Measurements from ENCODE around the gene ZNF511.
"Not testable (repeated sequence)": the region's sequence is repeated elsewhere in the genome, so short reads cannot be mapped to it uniquely, and the experiment has no call there.

The ZNF511 gene

GRCh38 chr10:133308421-133309099, at the start of gene ZNF511, which contains the start of gene TUBGCP2:
TSS of gene ZNF511 (plus strand) at chr10:133308914. CDS start at chr10:133308944, 30 bp downstream.
TSS of gene TUBGCP2 (minus strand) at chr10:133308872. CDS start at chr10:133302941, 5,931 bp downstream.
- peak within 1 kb of the TSS; percentile 68 for H3K4me3 ChIP-seq (ENCODE audit: low read length)
- no peaks in the 10 kb centered on the region for H3K9me3 ChIP-seq (ENCODE audit: control insufficient read depth, low read length)
- H3K9ac ChIP-seq (ENCODE audit: low read length) = peak within 1 kb of the TSS; percentile 88
- H3K36me3 ChIP-seq (ENCODE audit: control insufficient read depth, insufficient read depth, low read length) = no peaks in the 10 kb centered on the region
- H3K27me3 ChIP-seq (ENCODE audit: control insufficient read depth, insufficient read depth, low read length) = no peaks in the 10 kb centered on the region
- peaks cover 27% of the 10 kb centered on the region for H3K4me1 ChIP-seq (ENCODE audit: control insufficient read depth, insufficient read depth, low read length)

GRCh38 chr10:133259602-133259989, 49.1 kb upstream of the ZNF511 start:
- Histone ChIP-seq H3K9me3 (ENCODE audit: control insufficient read depth, low read length) (no peaks in the 10 kb centered on the region), H3K4me1 (ENCODE audit: control insufficient read depth, insufficient read depth, low read length) (peaks cover 67% of the 10 kb centered on the region), H3K27me3 (ENCODE audit: control insufficient read depth, insufficient read depth, low read length) (no peaks in the 10 kb centered on the region), H3K4me3 (ENCODE audit: low read length) (no peak overlapping the region), H3K9ac (ENCODE audit: low read length) (no peak overlapping the region), H3K36me3 (ENCODE audit: control insufficient read depth, insufficient read depth, low read length) (no peaks in the 10 kb centered on the region)

GRCh38 chr10:133260895-133261725, 47.6 kb upstream of the ZNF511 start:
- H3K4me3 ChIP-seq (ENCODE audit: low read length) = peak overlapping the region; percentile 31
- H3K27me3 ChIP-seq (ENCODE audit: control insufficient read depth, insufficient read depth, low read length) = no peaks in the 10 kb centered on the region
- peak overlapping the region; percentile 77 for H3K9ac ChIP-seq (ENCODE audit: low read length)
- H3K9me3 ChIP-seq (ENCODE audit: control insufficient read depth, low read length) = no peaks in the 10 kb centered on the region
- H3K36me3 ChIP-seq (ENCODE audit: control insufficient read depth, insufficient read depth, low read length) = no peaks in the 10 kb centered on the region
- H3K4me1 ChIP-seq (ENCODE audit: control insufficient read depth, insufficient read depth, low read length) = peaks cover 69% of the 10 kb centered on the region

- H3K4me3 ChIP-seq (ENCODE audit: low read length) = no peak overlapping the region
- H3K9me3 ChIP-seq (ENCODE audit: control insufficient read depth, low read length) = no peaks in the 10 kb centered on the region
- peaks cover 69% of the 10 kb centered on the region for H3K4me1 ChIP-seq (ENCODE audit: control insufficient read depth, insufficient read depth, low read length)
- no peaks in the 10 kb centered on the region for H3K36me3 ChIP-seq (ENCODE audit: control insufficient read depth, insufficient read depth, low read length)
- peak overlapping the region; percentile 77 for H3K9ac ChIP-seq (ENCODE audit: low read length)
- H3K27me3 ChIP-seq (ENCODE audit: control insufficient read depth, insufficient read depth, low read length) = no peaks in the 10 kb centered on the region
These were observed 46.9 kb upstream of the ZNF511 start for GRCh38 chr10:133261726-133262325.

- H3K4me3 ChIP-seq (ENCODE audit: low read length) = no peak overlapping the region
- H3K9me3 ChIP-seq (ENCODE audit: control insufficient read depth, low read length) = no peaks in the 10 kb centered on the region
- H3K27me3 ChIP-seq (ENCODE audit: control insufficient read depth, insufficient read depth, low read length) = no peaks in the 10 kb centered on the region
- no peak overlapping the region for H3K9ac ChIP-seq (ENCODE audit: low read length)
- H3K4me1 ChIP-seq (ENCODE audit: control insufficient read depth, insufficient read depth, low read length) = peaks cover 62% of the 10 kb centered on the region
- H3K36me3 ChIP-seq (ENCODE audit: control insufficient read depth, insufficient read depth, low read length) = no peaks in the 10 kb centered on the region
These were observed 46.0 kb upstream of the ZNF511 start for GRCh38 chr10:133262696-133263095.

GRCh38 chr10:133263674-133264073, 45.0 kb upstream of the ZNF511 start:
- H3K4me3 ChIP-seq (ENCODE audit: low read length) = no peak overlapping the region
- no peaks in the 10 kb centered on the region for H3K36me3 ChIP-seq (ENCODE audit: control insufficient read depth, insufficient read depth, low read length)
- H3K9ac ChIP-seq (ENCODE audit: low read length) = no peak overlapping the region
- peaks cover 52% of the 10 kb centered on the region for H3K4me1 ChIP-seq (ENCODE audit: control insufficient read depth, insufficient read depth, low read length)
- no peaks in the 10 kb centered on the region for H3K9me3 ChIP-seq (ENCODE audit: control insufficient read depth, low read length)
- no peaks in the 10 kb centered on the region for H3K27me3 ChIP-seq (ENCODE audit: control insufficient read depth, insufficient read depth, low read length)

- Histone ChIP-seq H3K27me3 (ENCODE audit: control insufficient read depth, insufficient read depth, low read length) (no peaks in the 10 kb centered on the region), H3K9me3 (ENCODE audit: control insufficient read depth, low read length) (no peaks in the 10 kb centered on the region), H3K4me3 (ENCODE audit: low read length) (no peak overlapping the region), H3K9ac (ENCODE audit: low read length) (no peak overlapping the region), H3K36me3 (ENCODE audit: control insufficient read depth, insufficient read depth, low read length) (no peaks in the 10 kb centered on the region), H3K4me1 (ENCODE audit: control insufficient read depth, insufficient read depth, low read length) (peaks cover 44% of the 10 kb centered on the region)
These were observed 44.3 kb upstream of the ZNF511 start for GRCh38 chr10:133264461-133264860.

GRCh38 chr10:133265052-133265451, 43.7 kb upstream of the ZNF511 start:
- not testable (repeated sequence) for H3K27me3 ChIP-seq (ENCODE audit: control insufficient read depth, insufficient read depth, low read length); H3K9ac ChIP-seq (ENCODE audit: low read length); H3K36me3 ChIP-seq (ENCODE audit: control insufficient read depth, insufficient read depth, low read length); H3K4me3 ChIP-seq (ENCODE audit: low read length); H3K9me3 ChIP-seq (ENCODE audit: control insufficient read depth, low read length)
- peaks cover 38% of the 10 kb centered on the region for H3K4me1 ChIP-seq (ENCODE audit: control insufficient read depth, insufficient read depth, low read length)

- no peak overlapping the region for H3K9ac ChIP-seq (ENCODE audit: low read length)
- no peaks in the 10 kb centered on the region for H3K36me3 ChIP-seq (ENCODE audit: control insufficient read depth, insufficient read depth, low read length)
- no peaks in the 10 kb centered on the region for H3K27me3 ChIP-seq (ENCODE audit: control insufficient read depth, insufficient read depth, low read length)
- H3K9me3 ChIP-seq (ENCODE audit: control insufficient read depth, low read length) = no peaks in the 10 kb centered on the region
- no peak overlapping the region for H3K4me3 ChIP-seq (ENCODE audit: low read length)
- H3K4me1 ChIP-seq (ENCODE audit: control insufficient read depth, insufficient read depth, low read length) = peaks cover 29% of the 10 kb centered on the region
These were observed 42.5 kb upstream of the ZNF511 start for GRCh38 chr10:133266056-133266795.

- no peaks in the 10 kb centered on the region for H3K36me3 ChIP-seq (ENCODE audit: control insufficient read depth, insufficient read depth, low read length)
- H3K4me1 ChIP-seq (ENCODE audit: control insufficient read depth, insufficient read depth, low read length) = peaks cover 25% of the 10 kb centered on the region
- H3K27me3 ChIP-seq (ENCODE audit: control insufficient read depth, insufficient read depth, low read length) = no peaks in the 10 kb centered on the region
- H3K4me3 ChIP-seq (ENCODE audit: low read length) = no peak overlapping the region
- H3K9me3 ChIP-seq (ENCODE audit: control insufficient read depth, low read length) = no peaks in the 10 kb centered on the region
- H3K9ac ChIP-seq (ENCODE audit: low read length) = no peak overlapping the region
These were observed 41.4 kb upstream of the ZNF511 start for GRCh38 chr10:133267293-133267692.

GRCh38 chr10:133267829-133268228, 40.9 kb upstream of the ZNF511 start:
- no peak overlapping the region for H3K9ac ChIP-seq (ENCODE audit: low read length)
- no peaks in the 10 kb centered on the region for H3K36me3 ChIP-seq (ENCODE audit: control insufficient read depth, insufficient read depth, low read length)
- H3K4me1 ChIP-seq (ENCODE audit: control insufficient read depth, insufficient read depth, low read length) = peaks cover 20% of the 10 kb centered on the region
- no peak overlapping the region for H3K4me3 ChIP-seq (ENCODE audit: low read length)
- H3K27me3 ChIP-seq (ENCODE audit: control insufficient read depth, insufficient read depth, low read length) = no peaks in the 10 kb centered on the region
- H3K9me3 ChIP-seq (ENCODE audit: control insufficient read depth, low read length) = no peaks in the 10 kb centered on the region
